Gastrocnemius medialis (tissue), 4 donors: ENCODE measurements around the gene FAM53A.

ENCODE experiments used
- CTCF ChIP-seq, 5 experiments: fragments of 450-650 bp in 3 of 5; fragments of 200-600 bp in 2 of 5; sonication (generic) in 2 of 5; IDR thresholded peaks in 4 of 5; conservative IDR thresholded peaks in 1 of 5; 1 replicate in 4 of 5; 2 replicates in 1 of 5; pipeline ENCODE4 v1.5.1; 2016 to 2019; ENCODE audit warnings: antibody characterized with exemption in 5 of 5, mild to moderate bottlenecking in 3 of 5, moderate library complexity in 3 of 5
- POLR2A ChIP-seq, 2 donors: fragments of 450-650 bp; IDR thresholded peaks; one replicate each; pipeline ENCODE4 v1.6.1; 2017; ENCODE audit warnings: antibody characterized with exemption in 2 of 2, mild to moderate bottlenecking in 2 of 2, moderate library complexity in 2 of 2

GRCh38 chr4:1619151-1619672 is 64.9 kb downstream of the FAM53A start:
- TF ChIP-seq CTCF (IDR thresholded peaks at IDR 0.05 in 4 of 5, conservative IDR thresholded peaks at IDR 0.05 in 1 of 5) (no peak), POLR2A (IDR thresholded peaks at IDR 0.05) (no peak)
